ENCODE measurements around the gene AP1S1. TPM values are rescaled to one million over a fixed set of nuclear protein-coding genes. Genes with fewer than 3 reads are reported as not detected.

The AP1S1 gene
- total and polyA plus RNA-seq, 2 of the 13 experiments (the other 11 are each of a cell fraction or from before 2014, with no cell fraction given) = 57.5 to 68.1 TPM

DNA sequence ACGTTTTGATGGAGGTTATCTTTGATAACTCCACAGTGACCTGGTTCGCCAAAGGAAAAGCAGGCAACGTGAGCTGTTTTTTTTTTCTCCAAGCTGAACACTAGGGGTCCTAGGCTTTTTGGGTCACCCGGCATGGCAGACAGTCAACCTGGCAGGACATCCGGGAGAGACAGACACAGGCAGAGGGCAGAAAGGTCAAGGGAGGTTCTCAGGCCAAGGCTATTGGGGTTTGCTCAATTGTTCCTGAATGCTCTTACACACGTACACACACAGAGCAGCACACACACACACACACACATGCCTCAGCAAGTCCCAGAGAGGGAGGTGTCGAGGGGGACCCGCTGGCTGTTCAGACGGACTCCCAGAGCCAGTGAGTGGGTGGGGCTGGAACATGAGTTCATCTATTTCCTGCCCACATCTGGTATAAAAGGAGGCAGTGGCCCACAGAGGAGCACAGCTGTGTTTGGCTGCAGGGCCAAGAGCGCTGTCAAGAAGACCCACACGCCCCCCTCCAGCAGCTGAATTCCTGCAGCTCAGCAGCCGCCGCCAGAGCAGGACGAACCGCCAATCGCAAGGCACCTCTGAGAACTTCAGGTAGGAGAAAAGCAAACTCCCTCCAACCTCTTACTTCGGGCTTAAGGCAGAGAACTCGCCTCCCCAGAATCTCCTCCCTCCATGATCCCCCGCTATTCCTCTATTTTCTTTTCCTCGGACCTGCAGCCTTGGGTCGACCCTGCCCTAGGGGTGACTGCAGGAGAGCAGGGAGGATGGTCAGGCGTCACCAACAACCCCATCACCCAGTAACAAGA, 27.4 kb upstream of the AP1S1 start, which contains the start of gene SERPINE1 (continued):
- TF ChIP-seq, protein P1, sequence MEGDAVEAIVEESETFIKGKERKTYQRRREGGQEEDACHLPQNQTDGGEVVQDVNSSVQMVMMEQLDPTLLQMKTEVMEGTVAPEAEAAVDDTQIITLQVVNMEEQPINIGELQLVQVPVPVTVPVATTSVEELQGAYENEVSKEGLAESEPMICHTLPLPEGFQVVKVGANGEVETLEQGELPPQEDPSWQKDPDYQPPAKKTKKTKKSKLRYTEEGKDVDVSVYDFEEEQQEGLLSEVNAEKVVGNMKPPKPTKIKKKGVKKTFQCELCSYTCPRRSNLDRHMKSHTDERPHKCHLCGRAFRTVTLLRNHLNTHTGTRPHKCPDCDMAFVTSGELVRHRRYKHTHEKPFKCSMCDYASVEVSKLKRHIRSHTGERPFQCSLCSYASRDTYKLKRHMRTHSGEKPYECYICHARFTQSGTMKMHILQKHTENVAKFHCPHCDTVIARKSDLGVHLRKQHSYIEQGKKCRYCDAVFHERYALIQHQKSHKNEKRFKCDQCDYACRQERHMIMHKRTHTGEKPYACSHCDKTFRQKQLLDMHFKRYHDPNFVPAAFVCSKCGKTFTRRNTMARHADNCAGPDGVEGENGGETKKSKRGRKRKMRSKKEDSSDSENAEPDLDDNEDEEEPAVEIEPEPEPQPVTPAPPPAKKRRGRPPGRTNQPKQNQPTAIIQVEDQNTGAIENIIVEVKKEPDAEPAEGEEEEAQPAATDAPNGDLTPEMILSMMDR (CRISPR knock-in tag; IDR thresholded peaks at IDR 0.05) = peak; percentile 61
- TF ChIP-seq, protein P2, sequence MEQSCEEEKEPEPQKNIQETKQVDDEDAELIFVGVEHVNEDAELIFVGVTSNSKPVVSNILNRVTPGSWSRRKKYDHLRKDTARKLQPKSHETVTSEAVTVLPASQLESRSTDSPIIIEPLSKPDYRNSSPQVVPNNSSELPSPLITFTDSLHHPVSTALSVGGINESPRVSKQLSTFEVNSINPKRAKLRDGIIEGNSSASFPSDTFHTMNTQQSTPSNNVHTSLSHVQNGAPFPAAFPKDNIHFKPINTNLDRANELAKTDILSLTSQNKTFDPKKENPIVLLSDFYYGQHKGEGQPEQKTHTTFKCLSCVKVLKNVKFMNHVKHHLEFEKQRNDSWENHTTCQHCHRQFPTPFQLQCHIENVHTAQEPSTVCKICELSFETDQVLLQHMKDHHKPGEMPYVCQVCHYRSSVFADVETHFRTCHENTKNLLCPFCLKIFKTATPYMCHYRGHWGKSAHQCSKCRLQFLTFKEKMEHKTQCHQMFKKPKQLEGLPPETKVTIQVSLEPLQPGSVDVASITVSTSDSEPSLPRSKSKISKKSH (CRISPR knock-in tag; IDR thresholded peaks at IDR 0.05; ENCODE audit: borderline replicate concordance) = no peak
- TF ChIP-seq ZNF235 (CRISPR knock-in tag; IDR thresholded peaks at IDR 0.05; ENCODE audit: borderline replicate concordance) (peak; percentile 82; the same call in 1 of the 2 replicates), ZNF75D (CRISPR knock-in tag; IDR thresholded peaks at IDR 0.05; ENCODE audit: borderline replicate concordance) (no peak), ZFP82 (CRISPR knock-in tag; IDR thresholded peaks at IDR 0.05; ENCODE audit: borderline replicate concordance) (peak; percentile 70; the same call in 1 of the 2 replicates), ZMYM2 (CRISPR knock-in tag; IDR thresholded peaks at IDR 0.05) (peak; percentile 62), NCOR1 (IDR thresholded peaks at IDR 0.05; ENCODE audit: borderline replicate concordance, low read length) (peak; percentile 93), ADNP (CRISPR knock-in tag; IDR thresholded peaks at IDR 0.05) (0 out of 2 replicates have a peak, but pooled peaks have one; percentile 40), SP5 (CRISPR knock-in tag; IDR thresholded peaks at IDR 0.05; ENCODE audit: borderline replicate concordance, low read depth) (peak; percentile 84), ZNF605 (CRISPR knock-in tag; IDR thresholded peaks at IDR 0.05) (peak; percentile 0), MED13 (CRISPR knock-in tag; IDR thresholded peaks at IDR 0.05) (0 out of 2 replicates have a peak, but pooled peaks have one; percentile 64), ZKSCAN8 (CRISPR knock-in tag; IDR thresholded peaks at IDR 0.05; ENCODE audit: borderline replicate concordance) (0 out of 2 replicates have a peak, but pooled peaks have one; percentile 16), FIP1L1 (IDR thresholded peaks at IDR 0.05; ENCODE audit: borderline replicate concordance, insufficient read depth, low read depth, low read length) (no peak), EZH2 (conservative IDR thresholded peaks at IDR 0.05; ENCODE audit: low read depth, low read length) (no peak), ZNF563 (CRISPR knock-in tag; IDR thresholded peaks at IDR 0.05) (0 out of 2 replicates have a peak, but pooled peaks have one; percentile 28), PHB2 (IDR thresholded peaks at IDR 0.05; ENCODE audit: partially characterized antibody) (no peak), ZKSCAN1 (IDR thresholded peaks at IDR 0.05; ENCODE audit: low read length) (no peak), SMARCC2 (IDR thresholded peaks at IDR 0.05) (no peak), MTF1 (CRISPR knock-in tag; IDR thresholded peaks at IDR 0.05) (no peak)
- TF ChIP-seq, protein P3, sequence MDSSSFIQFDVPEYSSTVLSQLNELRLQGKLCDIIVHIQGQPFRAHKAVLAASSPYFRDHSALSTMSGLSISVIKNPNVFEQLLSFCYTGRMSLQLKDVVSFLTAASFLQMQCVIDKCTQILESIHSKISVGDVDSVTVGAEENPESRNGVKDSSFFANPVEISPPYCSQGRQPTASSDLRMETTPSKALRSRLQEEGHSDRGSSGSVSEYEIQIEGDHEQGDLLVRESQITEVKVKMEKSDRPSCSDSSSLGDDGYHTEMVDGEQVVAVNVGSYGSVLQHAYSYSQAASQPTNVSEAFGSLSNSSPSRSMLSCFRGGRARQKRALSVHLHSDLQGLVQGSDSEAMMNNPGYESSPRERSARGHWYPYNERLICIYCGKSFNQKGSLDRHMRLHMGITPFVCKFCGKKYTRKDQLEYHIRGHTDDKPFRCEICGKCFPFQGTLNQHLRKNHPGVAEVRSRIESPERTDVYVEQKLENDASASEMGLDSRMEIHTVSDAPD (CRISPR knock-in tag; IDR thresholded peaks at IDR 0.05) = no peak; the same call in 1 of the 2 replicates
- TF ChIP-seq, protein P4, sequence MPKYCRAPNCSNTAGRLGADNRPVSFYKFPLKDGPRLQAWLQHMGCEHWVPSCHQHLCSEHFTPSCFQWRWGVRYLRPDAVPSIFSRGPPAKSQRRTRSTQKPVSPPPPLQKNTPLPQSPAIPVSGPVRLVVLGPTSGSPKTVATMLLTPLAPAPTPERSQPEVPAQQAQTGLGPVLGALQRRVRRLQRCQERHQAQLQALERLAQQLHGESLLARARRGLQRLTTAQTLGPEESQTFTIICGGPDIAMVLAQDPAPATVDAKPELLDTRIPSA (CRISPR knock-in tag; IDR thresholded peaks at IDR 0.05; ENCODE audit: borderline replicate concordance) = no peak
- TF ChIP-seq, protein P5, sequence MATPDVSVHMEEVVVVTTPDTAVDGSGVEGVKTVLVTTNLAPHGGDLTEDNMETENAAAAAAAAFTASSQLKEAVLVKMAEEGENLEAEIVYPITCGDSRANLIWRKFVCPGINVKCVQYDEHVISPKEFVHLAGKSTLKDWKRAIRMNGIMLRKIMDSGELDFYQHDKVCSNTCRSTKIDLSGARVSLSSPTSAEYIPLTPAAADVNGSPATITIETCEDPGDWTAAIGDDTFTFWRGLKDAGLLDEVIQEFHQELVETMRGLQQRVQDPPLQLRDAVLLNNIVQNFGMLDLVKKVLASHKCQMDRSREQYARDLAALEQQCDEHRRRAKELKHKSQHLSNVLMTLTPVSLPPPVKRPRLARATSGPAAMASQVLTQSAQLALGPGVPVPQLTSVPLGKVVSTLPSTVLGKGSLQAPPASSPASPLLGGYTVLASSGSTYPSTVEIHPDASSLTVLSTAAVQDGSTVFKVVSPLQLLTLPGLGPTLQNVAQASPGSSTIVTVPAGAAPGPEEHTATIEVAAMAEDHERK (CRISPR knock-in tag; IDR thresholded peaks at IDR 0.05; ENCODE audit: low read depth) = no peak

All from HepG2 (cell line).